Liver (tissue), 9 donors: Measurements from ENCODE around the gene ACTN1. TPM values are rescaled to one million over a fixed set of nuclear protein-coding genes. Genes with fewer than 3 reads are reported as not detected.

Experiments
- DNase-seq: peaks from one replicate; pipeline ENCODE4 v3.0.0-alpha.2; 2017; ENCODE audit warnings: low spot score
- H3K27ac ChIP-seq, 2 donors: one replicate each; pipeline ENCODE4 v1.7.0; 2013; ENCODE audit warnings: inconsistent platforms in 2 of 2, low read length in 2 of 2, control low read depth in 1 of 2, low read depth in 1 of 2, mild to moderate bottlenecking in 1 of 2
- H3K27me3 ChIP-seq, 4 donors: one replicate each; pipeline versions ENCODE4 v1.6.1 to v1.7.0; 2013; ENCODE audit warnings: low read length in 3 of 4, inconsistent platforms in 1 of 4, mild to moderate bottlenecking in 1 of 4, moderate library complexity in 1 of 4; ENCODE audit not compliant: control insufficient read depth in 4 of 4, insufficient read depth in 4 of 4
- H3K36me3 ChIP-seq, 4 donors: one replicate each; pipeline versions ENCODE4 v1.6.1 to v1.7.0; 2013; ENCODE audit warnings: low read length in 3 of 4, mild to moderate bottlenecking in 3 of 4, low read depth in 1 of 4, moderate library complexity in 1 of 4; ENCODE audit not compliant: control insufficient read depth in 4 of 4, insufficient read depth in 3 of 4
- H3K4me1 ChIP-seq, 4 donors: one replicate each; pipeline versions ENCODE4 v1.6.1 to v1.7.0; 2013; ENCODE audit warnings: low read length in 3 of 4, mild to moderate bottlenecking in 3 of 4, moderate library complexity in 1 of 4; ENCODE audit not compliant: control insufficient read depth in 4 of 4, insufficient read depth in 4 of 4
- H3K4me3 ChIP-seq, 3 donors: one replicate each; pipeline versions ENCODE4 v1.6.1 to v1.7.0; 2013; ENCODE audit warnings: low read length in 3 of 3, control low read depth in 1 of 3, low read depth in 1 of 3, mild to moderate bottlenecking in 1 of 3
- H3K9ac ChIP-seq, 2 donors: one replicate each; pipeline ENCODE4 v1.7.0; 2013; ENCODE audit warnings: low read length in 2 of 2, mild to moderate bottlenecking in 2 of 2, moderate library complexity in 2 of 2, control low read depth in 1 of 2, low read depth in 1 of 2
- H3K9me3 ChIP-seq, 4 donors: one replicate each; pipeline versions ENCODE4 v1.6.1 to v1.7.0; 2013; ENCODE audit warnings: low read length in 3 of 4; ENCODE audit not compliant: control insufficient read depth in 4 of 4
- EGR1 ChIP-seq, 2 donors: IDR thresholded peaks; 2 replicates each; pipeline ENCODE4 v1.6.1; 2016 to 2018; ENCODE audit warnings: antibody characterized with exemption in 2 of 2, low read depth in 2 of 2
- FOXA1 ChIP-seq: IDR thresholded peaks from 2 replicates; pipeline ENCODE4 v1.6.1; 2016; ENCODE audit warnings: antibody characterized with exemption
- FOXA2 ChIP-seq: IDR thresholded peaks from 2 replicates; pipeline ENCODE4 v1.6.1; 2016; ENCODE audit warnings: antibody characterized with exemption
- GABPA ChIP-seq, 2 donors: IDR thresholded peaks in 1 of 2; conservative IDR thresholded peaks in 1 of 2; 2 replicates each; pipeline ENCODE4 v1.6.1; 2016; ENCODE audit warnings: antibody characterized with exemption in 2 of 2, mild to moderate bottlenecking in 1 of 2, moderate library complexity in 1 of 2
- HNF4A ChIP-seq, 2 donors: conservative IDR thresholded peaks; 2 replicates each; pipeline ENCODE4 v1.6.1; 2016; ENCODE audit warnings: antibody characterized with exemption in 2 of 2, mild to moderate bottlenecking in 2 of 2
- JUND ChIP-seq, 2 donors: IDR thresholded peaks; 2 replicates each; pipeline ENCODE4 v1.6.1; 2016; ENCODE audit warnings: antibody characterized with exemption in 2 of 2
- RAD21 ChIP-seq, 2 donors: IDR thresholded peaks; 2 replicates each; pipeline ENCODE4 v1.6.1; 2016; ENCODE audit warnings: antibody characterized with exemption in 2 of 2, mild to moderate bottlenecking in 2 of 2
- RXRA ChIP-seq, 2 donors: IDR thresholded peaks; 2 replicates each; pipeline ENCODE4 v1.6.1; 2017 to 2018; ENCODE audit warnings: antibody characterized with exemption in 2 of 2, mild to moderate bottlenecking in 1 of 2
- SP1 ChIP-seq: IDR thresholded peaks from 2 replicates; pipeline ENCODE4 v1.6.1; 2018; ENCODE audit warnings: antibody characterized with exemption, mild to moderate bottlenecking
- TAF1 ChIP-seq: conservative IDR thresholded peaks from 2 replicates; pipeline ENCODE4 v1.6.1; 2016; ENCODE audit warnings: antibody characterized with exemption, mild to moderate bottlenecking
- YY1 ChIP-seq: IDR thresholded peaks from 2 replicates; pipeline ENCODE4 v1.6.1; 2016; ENCODE audit warnings: antibody characterized with exemption, mild to moderate bottlenecking
- WGBS: extraction: QIAGEN DNeasy Blood & Tissue Kit; methylation state at CpG from one replicate; pipeline ENCODE4 v1.1.7; 2013; 5-methylcytosine and 5-hydroxymethylcytosine counted together
- polyA plus RNA-seq, 2 donors: library from polyadenylated mRNA; stranded (reverse) in 1 of 2; unstranded in 1 of 2; fragments of 200-250 nt in 1 of 2; fragments of >200 nt in 1 of 2; fragmentation: Nextera tagmentation in 1 of 2; extraction: Ambion mirVana in 1 of 2; gene quantifications; one replicate each; pipeline versions ENCODE4 v1.2.1 to v1.2.3, GENCODE V29; 2013 to 2015
- total RNA-seq, 2 donors: library from RNA; depleted of rRNA; stranded (reverse); fragments of >200 nt; gene quantifications; one replicate each; pipeline ENCODE4 v1.2.3, GENCODE V29; 2014
- TF ChIP-seq, protein P1 (sequence below): IDR thresholded peaks from 2 replicates; pipeline ENCODE4 v1.6.1; 2016; ENCODE audit warnings: antibody characterized with exemption
- TF ChIP-seq, protein P2 (sequence below): IDR thresholded peaks from 2 replicates; pipeline ENCODE4 v1.6.1; 2016; ENCODE audit warnings: antibody characterized with exemption, mild to moderate bottlenecking
- TF ChIP-seq, protein P3 (sequence below): IDR thresholded peaks from 2 replicates; pipeline ENCODE4 v1.6.1; 2016; ENCODE audit warnings: antibody characterized with exemption
- TF ChIP-seq, protein P4 (sequence below): IDR thresholded peaks from 2 replicates; pipeline ENCODE4 v1.6.1; 2016; ENCODE audit warnings: antibody characterized with exemption
- TF ChIP-seq, protein P5 (sequence below): fragments of 150-350 bp; IDR thresholded peaks from 2 replicates; pipeline ENCODE4 v1.5.1; 2017; ENCODE audit warnings: improper control_type of control experiment, low read depth, low read length; ENCODE audit not compliant: missing input control
- donor health status: healthy.
- donor health status: healthy.
- donor health status: healthy.
- donor health status: healthy.
- donor health status: healthy.

ACTN1 gene
- total and polyA plus RNA-seq, 4 donors, result 36.2 to 100 (median 63.1) TPM

DNA sequence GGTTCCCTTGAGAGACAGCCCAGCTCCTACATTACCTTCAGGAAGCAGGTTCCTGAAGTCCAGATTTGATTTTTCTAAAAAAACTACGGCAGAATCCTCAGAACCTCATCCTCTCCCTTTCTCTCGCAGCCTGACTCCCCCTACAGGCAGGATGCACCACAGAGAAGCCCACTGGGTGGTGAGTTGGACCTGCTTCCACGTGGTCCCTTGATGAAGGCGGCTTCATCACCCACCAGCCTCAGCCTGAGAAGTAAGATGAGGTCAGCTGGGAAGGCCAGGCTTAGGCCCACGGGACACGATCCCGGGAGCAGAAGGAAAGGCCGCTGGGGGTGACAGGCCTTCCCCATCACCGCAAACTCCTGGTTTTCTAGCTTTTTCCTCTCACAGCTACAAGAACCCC, 83.0 kb downstream of the ACTN1 start:
- TF ChIP-seq, protein P1, sequence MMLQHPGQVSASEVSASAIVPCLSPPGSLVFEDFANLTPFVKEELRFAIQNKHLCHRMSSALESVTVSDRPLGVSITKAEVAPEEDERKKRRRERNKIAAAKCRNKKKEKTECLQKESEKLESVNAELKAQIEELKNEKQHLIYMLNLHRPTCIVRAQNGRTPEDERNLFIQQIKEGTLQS, result no peak
- no peak for TF ChIP-seq FOXA1
- no peak for TF ChIP-seq TAF1
- TF ChIP-seq YY1, result no peak
- TF ChIP-seq, protein P2, sequence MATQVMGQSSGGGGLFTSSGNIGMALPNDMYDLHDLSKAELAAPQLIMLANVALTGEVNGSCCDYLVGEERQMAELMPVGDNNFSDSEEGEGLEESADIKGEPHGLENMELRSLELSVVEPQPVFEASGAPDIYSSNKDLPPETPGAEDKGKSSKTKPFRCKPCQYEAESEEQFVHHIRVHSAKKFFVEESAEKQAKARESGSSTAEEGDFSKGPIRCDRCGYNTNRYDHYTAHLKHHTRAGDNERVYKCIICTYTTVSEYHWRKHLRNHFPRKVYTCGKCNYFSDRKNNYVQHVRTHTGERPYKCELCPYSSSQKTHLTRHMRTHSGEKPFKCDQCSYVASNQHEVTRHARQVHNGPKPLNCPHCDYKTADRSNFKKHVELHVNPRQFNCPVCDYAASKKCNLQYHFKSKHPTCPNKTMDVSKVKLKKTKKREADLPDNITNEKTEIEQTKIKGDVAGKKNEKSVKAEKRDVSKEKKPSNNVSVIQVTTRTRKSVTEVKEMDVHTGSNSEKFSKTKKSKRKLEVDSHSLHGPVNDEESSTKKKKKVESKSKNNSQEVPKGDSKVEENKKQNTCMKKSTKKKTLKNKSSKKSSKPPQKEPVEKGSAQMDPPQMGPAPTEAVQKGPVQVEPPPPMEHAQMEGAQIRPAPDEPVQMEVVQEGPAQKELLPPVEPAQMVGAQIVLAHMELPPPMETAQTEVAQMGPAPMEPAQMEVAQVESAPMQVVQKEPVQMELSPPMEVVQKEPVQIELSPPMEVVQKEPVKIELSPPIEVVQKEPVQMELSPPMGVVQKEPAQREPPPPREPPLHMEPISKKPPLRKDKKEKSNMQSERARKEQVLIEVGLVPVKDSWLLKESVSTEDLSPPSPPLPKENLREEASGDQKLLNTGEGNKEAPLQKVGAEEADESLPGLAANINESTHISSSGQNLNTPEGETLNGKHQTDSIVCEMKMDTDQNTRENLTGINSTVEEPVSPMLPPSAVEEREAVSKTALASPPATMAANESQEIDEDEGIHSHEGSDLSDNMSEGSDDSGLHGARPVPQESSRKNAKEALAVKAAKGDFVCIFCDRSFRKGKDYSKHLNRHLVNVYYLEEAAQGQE, result no peak
- TF ChIP-seq GABPA (IDR thresholded peaks at IDR 0.05 in 1 of 2, conservative IDR thresholded peaks at IDR 0.05 in 1 of 2), result no peak
- TF ChIP-seq, protein P3, sequence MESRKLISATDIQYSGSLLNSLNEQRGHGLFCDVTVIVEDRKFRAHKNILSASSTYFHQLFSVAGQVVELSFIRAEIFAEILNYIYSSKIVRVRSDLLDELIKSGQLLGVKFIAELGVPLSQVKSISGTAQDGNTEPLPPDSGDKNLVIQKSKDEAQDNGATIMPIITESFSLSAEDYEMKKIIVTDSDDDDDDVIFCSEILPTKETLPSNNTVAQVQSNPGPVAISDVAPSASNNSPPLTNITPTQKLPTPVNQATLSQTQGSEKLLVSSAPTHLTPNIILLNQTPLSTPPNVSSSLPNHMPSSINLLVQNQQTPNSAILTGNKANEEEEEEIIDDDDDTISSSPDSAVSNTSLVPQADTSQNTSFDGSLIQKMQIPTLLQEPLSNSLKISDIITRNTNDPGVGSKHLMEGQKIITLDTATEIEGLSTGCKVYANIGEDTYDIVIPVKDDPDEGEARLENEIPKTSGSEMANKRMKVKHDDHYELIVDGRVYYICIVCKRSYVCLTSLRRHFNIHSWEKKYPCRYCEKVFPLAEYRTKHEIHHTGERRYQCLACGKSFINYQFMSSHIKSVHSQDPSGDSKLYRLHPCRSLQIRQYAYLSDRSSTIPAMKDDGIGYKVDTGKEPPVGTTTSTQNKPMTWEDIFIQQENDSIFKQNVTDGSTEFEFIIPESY, result no peak
- TF ChIP-seq, protein P4, sequence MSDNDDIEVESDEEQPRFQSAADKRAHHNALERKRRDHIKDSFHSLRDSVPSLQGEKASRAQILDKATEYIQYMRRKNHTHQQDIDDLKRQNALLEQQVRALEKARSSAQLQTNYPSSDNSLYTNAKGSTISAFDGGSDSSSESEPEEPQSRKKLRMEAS, result no peak
- TF ChIP-seq JUND (IDR thresholded peaks at IDR 0.05), result no peak
- TF ChIP-seq RAD21 (IDR thresholded peaks at IDR 0.05), result no peak
- no peak for TF ChIP-seq SP1
- no peak for TF ChIP-seq EGR1 (IDR thresholded peaks at IDR 0.05; ENCODE audit: low read depth in 2 of 2)
- no peak for TF ChIP-seq RXRA (IDR thresholded peaks at IDR 0.05)
- no peak for TF ChIP-seq FOXA2
- TF ChIP-seq, protein P5, sequence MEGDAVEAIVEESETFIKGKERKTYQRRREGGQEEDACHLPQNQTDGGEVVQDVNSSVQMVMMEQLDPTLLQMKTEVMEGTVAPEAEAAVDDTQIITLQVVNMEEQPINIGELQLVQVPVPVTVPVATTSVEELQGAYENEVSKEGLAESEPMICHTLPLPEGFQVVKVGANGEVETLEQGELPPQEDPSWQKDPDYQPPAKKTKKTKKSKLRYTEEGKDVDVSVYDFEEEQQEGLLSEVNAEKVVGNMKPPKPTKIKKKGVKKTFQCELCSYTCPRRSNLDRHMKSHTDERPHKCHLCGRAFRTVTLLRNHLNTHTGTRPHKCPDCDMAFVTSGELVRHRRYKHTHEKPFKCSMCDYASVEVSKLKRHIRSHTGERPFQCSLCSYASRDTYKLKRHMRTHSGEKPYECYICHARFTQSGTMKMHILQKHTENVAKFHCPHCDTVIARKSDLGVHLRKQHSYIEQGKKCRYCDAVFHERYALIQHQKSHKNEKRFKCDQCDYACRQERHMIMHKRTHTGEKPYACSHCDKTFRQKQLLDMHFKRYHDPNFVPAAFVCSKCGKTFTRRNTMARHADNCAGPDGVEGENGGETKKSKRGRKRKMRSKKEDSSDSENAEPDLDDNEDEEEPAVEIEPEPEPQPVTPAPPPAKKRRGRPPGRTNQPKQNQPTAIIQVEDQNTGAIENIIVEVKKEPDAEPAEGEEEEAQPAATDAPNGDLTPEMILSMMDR, result no peak
- no peak for TF ChIP-seq HNF4A (conservative IDR thresholded peaks at IDR 0.05)
- no peak overlapping the region for H3K27ac ChIP-seq
- H3K4me1 ChIP-seq, result peaks cover 0 to 3% (median 1%) of the 10 kb centered on the region in 4 donors
- H3K9ac ChIP-seq, result no peak overlapping the region
- peaks cover 14 to 73% (median 47%) of the 10 kb centered on the region in 4 donors for H3K36me3 ChIP-seq
- WGBS, result 92% methylated on average over 9 of the region's 9 CpGs
- H3K27me3 ChIP-seq, result no peaks in the 10 kb centered on the region
- no peak overlapping the region for H3K4me3 ChIP-seq
- no peak for DNase-seq
- H3K9me3 ChIP-seq, result no peaks in the 10 kb centered on the region
